ENCODE results near the gene BCL2L1. TPM values are rescaled to one million over a fixed set of nuclear protein-coding genes. Genes with fewer than 3 reads are reported as not detected.
A peak's percentile ranks its signal among the peaks of the same experiment; 100 is the strongest.
"Not testable (repeated sequence)": the region's sequence is repeated elsewhere in the genome, so short reads cannot be mapped to it uniquely, and the experiment has no call there.

The BCL2L1 gene
- total RNA-seq, 1 experiment from 2014 or later: 469 TPM

DNA sequence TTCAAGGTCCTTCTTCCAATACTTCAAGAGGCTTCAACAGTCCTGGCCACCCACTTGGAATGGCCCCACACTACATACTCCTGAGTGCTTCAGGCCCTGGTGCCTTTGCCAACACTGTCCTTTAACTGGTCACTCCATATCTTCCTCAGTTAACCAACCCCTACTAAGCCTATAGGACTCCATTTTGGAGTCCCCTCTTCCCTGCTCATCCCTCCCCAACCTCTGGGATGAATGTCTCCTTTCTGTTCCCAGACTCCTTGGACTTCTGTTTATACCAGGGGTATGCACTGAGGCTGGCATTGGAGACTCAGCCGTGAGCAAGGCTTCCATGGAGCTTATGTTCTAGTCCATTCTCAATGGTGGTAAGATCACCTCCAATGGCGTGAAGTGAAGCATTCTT lies 51.3 kb downstream of the BCL2L1 start:
- Mint-ChIP-seq H3K27ac (ENCODE audit: unreplicated experiment) (peak overlapping the region; percentile 87), H3K9me3 (ENCODE audit: unreplicated experiment) (no peaks in the 10 kb centered on the region)
- peaks cover 9% of the 10 kb centered on the region for H3K36me3 ChIP-seq (ENCODE audit: control insufficient read depth, insufficient read depth, low read length)

GRCh38 chr20:31670371-31671228 lies 52.1 kb downstream of the BCL2L1 start:
- H3K4me3 Mint-ChIP-seq (ENCODE audit: unreplicated experiment): no peak overlapping the region
- intact Hi-C loops (cut with micrococcal nuclease; ENCODE audit: unreplicated experiment): no loop called here
- H3K27ac Mint-ChIP-seq (ENCODE audit: unreplicated experiment): peak overlapping the region; percentile 87
- no peaks in the 10 kb centered on the region for H3K9me3 Mint-ChIP-seq (ENCODE audit: unreplicated experiment)
- ChIA-PET CTCF (interaction anchor here (1.0 kb wide), 1 partner anchor 9 kb away, joined by 4 read pairs; no protein-coding TSS in a partner anchor), POLR2A (interaction anchor here (0.6 kb wide), 1 partner anchor 183 kb away, joined by 3 read pairs; no protein-coding TSS in a partner anchor)
- Histone ChIP-seq H3K27me3 (replicated peaks; ENCODE audit: control insufficient read depth, insufficient read depth, low read length) (no peaks in the 10 kb centered on the region), H3K36me3 (ENCODE audit: control insufficient read depth, insufficient read depth, low read length) (peaks cover 15% of the 10 kb centered on the region), H3K4me1 (peaks cover 74% of the 10 kb centered on the region), H3K4me3 (ENCODE audit: low read depth, low read length) (no peak overlapping the region), H3K9me3 (no peaks in the 10 kb centered on the region)
- H3K36me3 Mint-ChIP-seq (ENCODE audit: insufficient read depth, unreplicated experiment): peaks cover 100% of the 10 kb centered on the region
- no TSS peak for BruUV-seq (replicated peaks)
- H3K4me1 Mint-ChIP-seq (ENCODE audit: low read depth, unreplicated experiment): peaks cover 70% of the 10 kb centered on the region
- TF ChIP-seq, protein P1, sequence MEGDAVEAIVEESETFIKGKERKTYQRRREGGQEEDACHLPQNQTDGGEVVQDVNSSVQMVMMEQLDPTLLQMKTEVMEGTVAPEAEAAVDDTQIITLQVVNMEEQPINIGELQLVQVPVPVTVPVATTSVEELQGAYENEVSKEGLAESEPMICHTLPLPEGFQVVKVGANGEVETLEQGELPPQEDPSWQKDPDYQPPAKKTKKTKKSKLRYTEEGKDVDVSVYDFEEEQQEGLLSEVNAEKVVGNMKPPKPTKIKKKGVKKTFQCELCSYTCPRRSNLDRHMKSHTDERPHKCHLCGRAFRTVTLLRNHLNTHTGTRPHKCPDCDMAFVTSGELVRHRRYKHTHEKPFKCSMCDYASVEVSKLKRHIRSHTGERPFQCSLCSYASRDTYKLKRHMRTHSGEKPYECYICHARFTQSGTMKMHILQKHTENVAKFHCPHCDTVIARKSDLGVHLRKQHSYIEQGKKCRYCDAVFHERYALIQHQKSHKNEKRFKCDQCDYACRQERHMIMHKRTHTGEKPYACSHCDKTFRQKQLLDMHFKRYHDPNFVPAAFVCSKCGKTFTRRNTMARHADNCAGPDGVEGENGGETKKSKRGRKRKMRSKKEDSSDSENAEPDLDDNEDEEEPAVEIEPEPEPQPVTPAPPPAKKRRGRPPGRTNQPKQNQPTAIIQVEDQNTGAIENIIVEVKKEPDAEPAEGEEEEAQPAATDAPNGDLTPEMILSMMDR (IDR thresholded peaks at IDR 0.05; ENCODE audit: insufficient read depth in 1 of 2, low read depth in 1 of 2, low read length in 1 of 2, severe bottlenecking in 1 of 2, unreplicated experiment in 1 of 2): no peak
- no peak for DNase-seq
- H3K27me3 Mint-ChIP-seq (ENCODE audit: insufficient read depth, unreplicated experiment): no peaks in the 10 kb centered on the region

More for the DNA sequence above, 51.3 kb downstream of the BCL2L1 start:
- H3K4me3 Mint-ChIP-seq (ENCODE audit: unreplicated experiment): no peak overlapping the region
- H3K4me3 ChIP-seq (ENCODE audit: low read depth, low read length): no peak overlapping the region
- H3K27me3 Mint-ChIP-seq (ENCODE audit: insufficient read depth, unreplicated experiment): no peaks in the 10 kb centered on the region
- H3K4me1 Mint-ChIP-seq (ENCODE audit: low read depth, unreplicated experiment): peaks cover 70% of the 10 kb centered on the region
- no peaks in the 10 kb centered on the region for H3K9me3 ChIP-seq
- H3K4me1 ChIP-seq: peaks cover 74% of the 10 kb centered on the region
- ChIA-PET POLR2A (no interaction called here), CTCF (no interaction called here)
- no TSS peak for BruUV-seq (replicated peaks)
- TF ChIP-seq, protein P1 (IDR thresholded peaks at IDR 0.05; ENCODE audit: insufficient read depth in 1 of 2, low read depth in 1 of 2, low read length in 1 of 2, severe bottlenecking in 1 of 2, unreplicated experiment in 1 of 2): no peak
- intact Hi-C loops (cut with micrococcal nuclease; ENCODE audit: unreplicated experiment): no loop called here
- no peaks in the 10 kb centered on the region for H3K27me3 ChIP-seq (replicated peaks; ENCODE audit: control insufficient read depth, insufficient read depth, low read length)
- H3K36me3 Mint-ChIP-seq (ENCODE audit: insufficient read depth, unreplicated experiment): peaks cover 100% of the 10 kb centered on the region
- DNase-seq: no peak

GRCh38 chr20:31669876-31670275 lies 52.8 kb downstream of the BCL2L1 start:
- no peak for DNase-seq
- Mint-ChIP-seq H3K36me3 (ENCODE audit: insufficient read depth, unreplicated experiment) (peaks cover 100% of the 10 kb centered on the region), H3K27ac (ENCODE audit: unreplicated experiment) (peak overlapping the region; percentile 87), H3K4me1 (ENCODE audit: low read depth, unreplicated experiment) (peaks cover 70% of the 10 kb centered on the region), H3K27me3 (ENCODE audit: insufficient read depth, unreplicated experiment) (no peaks in the 10 kb centered on the region), H3K4me3 (ENCODE audit: unreplicated experiment) (peak overlapping the region; percentile 1), H3K9me3 (ENCODE audit: unreplicated experiment) (no peaks in the 10 kb centered on the region)
- Histone ChIP-seq H3K36me3 (ENCODE audit: control insufficient read depth, insufficient read depth, low read length) (peaks cover 10% of the 10 kb centered on the region), H3K9me3 (no peaks in the 10 kb centered on the region), H3K4me3 (ENCODE audit: low read depth, low read length) (no peak overlapping the region), H3K27me3 (replicated peaks; ENCODE audit: control insufficient read depth, insufficient read depth, low read length) (no peaks in the 10 kb centered on the region), H3K4me1 (peaks cover 74% of the 10 kb centered on the region)
- no TSS peak for BruUV-seq (replicated peaks)
- ChIA-PET POLR2A (interaction anchor here (0.6 kb wide), 1 partner anchor 182 kb away, joined by 3 read pairs; no protein-coding TSS in a partner anchor), CTCF (interaction anchor here (1.0 kb wide), 1 partner anchor 10 kb away, joined by 4 read pairs; no protein-coding TSS in a partner anchor)
- intact Hi-C loops (cut with micrococcal nuclease; ENCODE audit: unreplicated experiment): no loop called here
- TF ChIP-seq, protein P1 (IDR thresholded peaks at IDR 0.05; ENCODE audit: insufficient read depth in 1 of 2, low read depth in 1 of 2, low read length in 1 of 2, severe bottlenecking in 1 of 2, unreplicated experiment in 1 of 2): no peak

DNA sequence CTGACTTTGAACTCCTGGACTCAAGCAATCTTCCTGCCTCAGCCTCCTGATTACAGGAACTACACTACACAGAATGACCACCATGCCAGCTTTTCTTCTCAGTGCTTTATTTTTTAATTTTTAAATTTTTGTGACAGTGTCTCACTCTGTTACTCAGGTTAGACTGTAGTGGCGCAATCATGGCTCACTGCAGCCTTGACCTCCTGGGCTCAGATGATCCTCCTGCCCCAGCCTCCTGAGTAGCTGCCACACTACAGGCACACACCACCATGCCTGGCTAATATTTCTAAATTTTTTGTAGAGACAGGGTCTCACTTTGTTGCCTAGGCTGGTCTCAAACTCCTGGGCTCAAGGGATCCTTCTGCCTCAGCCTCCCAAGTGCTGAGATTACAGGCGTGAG lies 53.7 kb downstream of the BCL2L1 start:
- BruUV-seq (replicated peaks); H3K27me3 ChIP-seq (replicated peaks; ENCODE audit: control insufficient read depth, insufficient read depth, low read length); H3K9me3 ChIP-seq; DNase-seq; POLR2A ChIA-PET; H3K27me3 Mint-ChIP-seq (ENCODE audit: insufficient read depth, unreplicated experiment); H3K4me3 ChIP-seq (ENCODE audit: low read depth, low read length); H3K9me3 Mint-ChIP-seq (ENCODE audit: unreplicated experiment); CTCF ChIA-PET; H3K4me3 Mint-ChIP-seq (ENCODE audit: unreplicated experiment); intact Hi-C loops (cut with micrococcal nuclease; ENCODE audit: unreplicated experiment): not testable (repeated sequence)
- H3K36me3 Mint-ChIP-seq (ENCODE audit: insufficient read depth, unreplicated experiment): peaks cover 100% of the 10 kb centered on the region
- Histone ChIP-seq H3K4me1 (peaks cover 77% of the 10 kb centered on the region), H3K36me3 (ENCODE audit: control insufficient read depth, insufficient read depth, low read length) (peaks cover 12% of the 10 kb centered on the region)
- H3K27ac Mint-ChIP-seq (ENCODE audit: unreplicated experiment): peak overlapping the region; percentile 87
- H3K4me1 Mint-ChIP-seq (ENCODE audit: low read depth, unreplicated experiment): peaks cover 74% of the 10 kb centered on the region

Data from Caco-2 (cell line).